SU-DHL-6 (cell line): Measurements from ENCODE around the gene GRIN2D.

ENCODE experiments used
- H2AFZ ChIP-seq: fragments of 200-600 bp; sonication (generic); 2 replicates; pipeline ENCODE4 v1.6.1; 2014; ENCODE audit warnings: low read depth, mild to moderate bottlenecking, moderate library complexity, mixed read lengths, antibody characterized with exemption, low read length; ENCODE audit not compliant: severe bottlenecking
- H3F3A ChIP-seq: fragments of 200-600 bp; shearing (Covaris generic); 2 replicates; pipeline ENCODE4 v1.6.0; 2016; ENCODE audit warnings: antibody characterized with exemption, mild to moderate bottlenecking; ENCODE audit not compliant: insufficient read depth
- H3K27ac ChIP-seq: fragments of 200-600 bp; sonication (generic); 2 replicates; pipeline ENCODE4 v1.5.1; 2016; ENCODE audit warnings: low read depth, mild to moderate bottlenecking, low read length, moderate library complexity, mixed read lengths
- H3K27me3 ChIP-seq: fragments of 200-600 bp; sonication (generic), shearing (Covaris generic); 2 replicates; pipeline ENCODE4 v1.6.0; 2014; ENCODE audit warnings: mild to moderate bottlenecking, low read length
- H3K36me3 ChIP-seq: fragments of 200-600 bp; sonication (generic); 2 replicates; pipeline ENCODE4 v1.6.1; 2014; ENCODE audit warnings: mild to moderate bottlenecking, low read length, mixed read lengths
- H3K4me2 ChIP-seq: fragments of 300-600, 200-600 bp; shearing (Covaris generic), sonication (generic); 2 replicates; pipeline ENCODE4 v1.6.0; 2014; ENCODE audit warnings: low read length, low read depth, mild to moderate bottlenecking; ENCODE audit not compliant: poor library complexity, severe bottlenecking
- H3K4me3 ChIP-seq: fragments of 200-600 bp; sonication (generic); 2 replicates; pipeline ENCODE4 v1.5.1; 2014; ENCODE audit warnings: antibody characterized with exemption, low read length, mild to moderate bottlenecking, mixed read lengths; ENCODE audit not compliant: insufficient read depth, poor library complexity, severe bottlenecking
- H3K79me2 ChIP-seq: fragments of 200-600 bp; sonication (generic); 2 replicates; pipeline ENCODE4 v1.6.1; 2014; ENCODE audit warnings: mild to moderate bottlenecking, low read length, moderate library complexity; ENCODE audit not compliant: insufficient read depth
- H3K9ac ChIP-seq: fragments of 200-600 bp; sonication (generic); 2 replicates; pipeline ENCODE4 v1.7.0; 2014; ENCODE audit warnings: mild to moderate bottlenecking, low read length
- H3K9me2 ChIP-seq: fragments of 200-600 bp; sonication (generic); replicated peaks from 2 replicates; pipeline ENCODE4 v1.6.1; 2014; ENCODE audit warnings: low read length; ENCODE audit not compliant: insufficient read depth
- H3K9me3 ChIP-seq: fragments of 200-600 bp; sonication (generic); 2 replicates; pipeline ENCODE4 v1.6.1; 2014; ENCODE audit warnings: low read length, mixed read lengths; ENCODE audit not compliant: insufficient read depth
- H4K20me1 ChIP-seq: fragments of 200-600 bp; sonication (generic); 2 replicates; pipeline ENCODE4 v1.6.1; 2014; ENCODE audit warnings: low read depth, mild to moderate bottlenecking, antibody characterized with exemption, low read length, moderate library complexity, mixed read lengths
- EZH2phosphoT487 ChIP-seq: fragments of 200-600 bp; sonication (generic), shearing (Covaris generic); conservative IDR thresholded peaks from 2 replicates; pipeline ENCODE4 v1.6.1; 2018; ENCODE audit warnings: mild to moderate bottlenecking, antibody characterized with exemption, low read length, moderate library complexity, mixed read lengths
- TF ChIP-seq, protein P1 (sequence below): fragments of 200-600 bp; sonication (generic); IDR thresholded peaks from one replicate; pipeline ENCODE4 v1.5.1; 2017; ENCODE audit warnings: antibody characterized with exemption, mild to moderate bottlenecking, low read length, moderate library complexity; ENCODE audit not compliant: insufficient read depth, poor library complexity, severe bottlenecking

Gene GRIN2D

DNA sequence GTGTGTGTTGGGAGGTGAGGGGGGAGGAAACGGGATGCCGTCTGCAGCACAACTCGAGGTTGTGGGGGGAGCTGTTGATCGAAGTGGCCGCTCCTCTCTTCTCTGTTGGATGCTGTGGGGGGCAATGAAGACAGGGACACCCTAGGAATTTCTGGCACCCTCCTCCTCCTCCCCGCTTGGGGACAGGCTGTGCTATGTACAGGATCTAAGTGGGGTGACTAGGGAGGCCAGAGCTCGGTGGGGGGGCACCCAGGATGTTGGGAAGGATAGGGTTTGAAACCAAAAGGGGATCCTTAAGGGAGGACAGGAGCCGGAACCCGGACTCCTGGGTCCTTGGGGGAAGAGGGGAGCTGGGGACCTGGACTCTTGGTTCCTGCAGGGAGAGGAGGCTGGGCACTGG lies 2.0 kb downstream of the GRIN2D start:
- no peaks in the 10 kb centered on the region for H3K27me3 ChIP-seq

DNA sequence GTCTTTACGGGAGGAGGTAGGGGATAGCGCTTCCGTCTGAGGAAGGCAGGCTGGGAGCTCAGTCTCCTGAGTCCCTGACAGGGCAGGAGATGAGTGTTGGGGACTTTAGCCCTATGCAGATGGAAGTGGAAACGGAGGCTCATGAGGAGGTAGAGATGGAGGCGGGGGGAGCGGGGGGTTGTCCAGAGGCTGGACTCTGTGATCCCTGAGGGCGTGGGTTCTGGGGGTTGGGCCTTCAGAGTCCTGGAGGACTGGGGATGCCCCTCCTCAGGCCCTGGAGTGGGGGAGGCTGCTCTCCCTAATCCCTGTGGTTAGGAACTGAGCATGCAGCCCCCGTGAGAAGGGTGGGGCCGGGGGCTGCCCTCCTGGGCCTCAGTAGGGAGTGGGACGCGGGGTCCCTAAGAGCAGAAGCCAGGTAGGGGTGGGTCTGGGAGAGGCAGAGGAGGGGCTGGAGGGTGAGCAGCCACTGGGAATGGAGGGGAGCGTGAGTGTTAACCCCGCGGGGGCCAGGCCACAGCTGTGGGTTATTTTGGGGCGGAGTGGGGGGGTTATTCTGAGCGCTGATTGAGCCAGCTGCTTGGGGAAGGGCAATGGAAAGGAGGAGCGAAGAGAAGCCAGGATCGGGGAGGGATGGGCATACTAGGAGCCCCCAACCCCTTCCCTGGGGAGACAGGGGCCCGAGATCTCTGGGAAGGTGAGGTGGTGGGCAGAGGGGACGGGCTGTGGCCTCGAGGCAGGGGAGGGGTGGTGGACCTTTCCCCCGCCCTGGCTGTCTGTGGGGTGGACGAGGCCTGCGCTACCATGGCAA lies 2.8 kb downstream of the GRIN2D start:
- no peaks in the 10 kb centered on the region; the same call in 1 of the 2 replicates for H3F3A ChIP-seq
- no peaks in the 10 kb centered on the region for H3K36me3 ChIP-seq
- TF ChIP-seq, protein P1, sequence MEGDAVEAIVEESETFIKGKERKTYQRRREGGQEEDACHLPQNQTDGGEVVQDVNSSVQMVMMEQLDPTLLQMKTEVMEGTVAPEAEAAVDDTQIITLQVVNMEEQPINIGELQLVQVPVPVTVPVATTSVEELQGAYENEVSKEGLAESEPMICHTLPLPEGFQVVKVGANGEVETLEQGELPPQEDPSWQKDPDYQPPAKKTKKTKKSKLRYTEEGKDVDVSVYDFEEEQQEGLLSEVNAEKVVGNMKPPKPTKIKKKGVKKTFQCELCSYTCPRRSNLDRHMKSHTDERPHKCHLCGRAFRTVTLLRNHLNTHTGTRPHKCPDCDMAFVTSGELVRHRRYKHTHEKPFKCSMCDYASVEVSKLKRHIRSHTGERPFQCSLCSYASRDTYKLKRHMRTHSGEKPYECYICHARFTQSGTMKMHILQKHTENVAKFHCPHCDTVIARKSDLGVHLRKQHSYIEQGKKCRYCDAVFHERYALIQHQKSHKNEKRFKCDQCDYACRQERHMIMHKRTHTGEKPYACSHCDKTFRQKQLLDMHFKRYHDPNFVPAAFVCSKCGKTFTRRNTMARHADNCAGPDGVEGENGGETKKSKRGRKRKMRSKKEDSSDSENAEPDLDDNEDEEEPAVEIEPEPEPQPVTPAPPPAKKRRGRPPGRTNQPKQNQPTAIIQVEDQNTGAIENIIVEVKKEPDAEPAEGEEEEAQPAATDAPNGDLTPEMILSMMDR: no peak
- TF ChIP-seq EZH2phosphoT487: no peak
- no peaks in the 10 kb centered on the region for H3K27me3 ChIP-seq
- H3K4me2 ChIP-seq: no peak overlapping the region
- H3K9ac ChIP-seq: no peak overlapping the region
- no peaks in the 10 kb centered on the region for H3K9me2 ChIP-seq
- 0 out of 2 replicates have a peak, but pooled peaks cover under 1% of the 10 kb centered on the region for H3K79me2 ChIP-seq
- no peaks in the 10 kb centered on the region for H3K9me3 ChIP-seq
- no peak overlapping the region for H3K4me3 ChIP-seq
- no peak overlapping the region for H3K27ac ChIP-seq
- H2AFZ ChIP-seq: no peak overlapping the region
- no peaks in the 10 kb centered on the region for H4K20me1 ChIP-seq

More for the DNA sequence above, 2.0 kb downstream of the GRIN2D start:
- H3F3A ChIP-seq: no peaks in the 10 kb centered on the region; the same call in 1 of the 2 replicates
- no peaks in the 10 kb centered on the region for H3K36me3 ChIP-seq
- no peaks in the 10 kb centered on the region for H3K9me3 ChIP-seq
- no peak for TF ChIP-seq EZH2phosphoT487
- TF ChIP-seq, protein P1: no peak
- no peaks in the 10 kb centered on the region for H3K9me2 ChIP-seq
- H3K4me3 ChIP-seq: no peak overlapping the region
- no peak overlapping the region for H3K4me2 ChIP-seq
- no peak overlapping the region for H2AFZ ChIP-seq
- H4K20me1 ChIP-seq: no peaks in the 10 kb centered on the region
- H3K27ac ChIP-seq: no peak overlapping the region
- peaks cover 3% of the 10 kb centered on the region; the same call in 1 of the 2 replicates for H3K79me2 ChIP-seq
- no peak overlapping the region for H3K9ac ChIP-seq

DNA sequence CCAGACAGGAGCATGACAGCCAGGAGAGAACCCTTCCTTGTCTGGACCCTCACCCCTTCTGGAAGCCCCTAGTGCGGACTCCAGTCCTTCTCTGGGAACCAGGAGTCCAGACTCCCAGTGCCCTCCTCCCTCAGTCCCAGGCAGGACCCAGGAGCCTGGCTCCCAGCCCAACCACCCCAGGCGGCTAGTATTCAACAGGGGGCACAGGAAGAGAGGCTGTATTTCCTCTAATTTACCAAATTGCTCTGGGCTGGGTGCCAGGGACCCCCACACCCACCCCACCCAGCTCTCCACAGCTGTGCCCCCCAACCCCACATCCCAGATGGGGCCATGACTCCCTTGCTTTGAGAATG lies 3.3 kb downstream of the GRIN2D start:
- H3K79me2 ChIP-seq: no peaks in the 10 kb centered on the region
- H3K4me2 ChIP-seq: no peak overlapping the region
- H3K4me3 ChIP-seq: no peak overlapping the region
- H4K20me1 ChIP-seq: no peaks in the 10 kb centered on the region
- no peak overlapping the region for H3K27ac ChIP-seq
- no peaks in the 10 kb centered on the region for H3K9me2 ChIP-seq
- H3K36me3 ChIP-seq: no peaks in the 10 kb centered on the region
- H3K9ac ChIP-seq: no peak overlapping the region
- H3K9me3 ChIP-seq: no peaks in the 10 kb centered on the region
- H2AFZ ChIP-seq: no peak overlapping the region
- no peaks in the 10 kb centered on the region for H3K27me3 ChIP-seq
- H3F3A ChIP-seq: no peaks in the 10 kb centered on the region; the same call in 1 of the 2 replicates
- TF ChIP-seq, protein P1: no peak
- no peak for TF ChIP-seq EZH2phosphoT487
